ENCODE data around the gene BORCS6. TPM values are rescaled to one million over a fixed set of nuclear protein-coding genes. Genes with fewer than 3 reads are reported as not detected.

Gene BORCS6
- total and polyA plus RNA-seq, 2 of the 13 experiments (the other 11 are each of a cell fraction or from before 2014, with no cell fraction given): 2.0 to 5.1 TPM

GRCh38 chr17:8173056-8173870, 16.7 kb downstream of the BORCS6 start (continued):
- TF ChIP-seq ZNF513 (CRISPR knock-in tag; conservative IDR thresholded peaks at IDR 0.05): peak; percentile 100
- TF ChIP-seq NAIF1 (CRISPR knock-in tag; IDR thresholded peaks at IDR 0.05; ENCODE audit: borderline replicate concordance): peak; percentile 60; the same call in 1 of the 2 replicates
- no peak for TF ChIP-seq IKZF1 (IDR thresholded peaks at IDR 0.05)
- peak; percentile 85; the same call in 1 of the 2 replicates for TF ChIP-seq TERF1 (CRISPR knock-in tag; IDR thresholded peaks at IDR 0.05)
- TF ChIP-seq HMGA1 (CRISPR knock-in tag; conservative IDR thresholded peaks at IDR 0.05): no peak
- peak; percentile 95 for TF ChIP-seq NFKBIZ (CRISPR knock-in tag; IDR thresholded peaks at IDR 0.05)
- peak; percentile 93 for TF ChIP-seq ELF3 (CRISPR knock-in tag; IDR thresholded peaks at IDR 0.05)
- peak; percentile 98 for TF ChIP-seq DR1 (CRISPR knock-in tag; IDR thresholded peaks at IDR 0.05)
- peak; percentile 76 for TF ChIP-seq ZMYM4 (CRISPR knock-in tag; IDR thresholded peaks at IDR 0.05)
- no peak for TF ChIP-seq ZNF24 (IDR thresholded peaks at IDR 0.05)
- TF ChIP-seq SP4 (CRISPR knock-in tag; IDR thresholded peaks at IDR 0.05): peak; percentile 83
- TF ChIP-seq FOXK2 (IDR thresholded peaks at IDR 0.05): 0 out of 2 replicates have a peak, but pooled peaks have one; percentile 21
- peak; percentile 83; the same call in 1 of the 2 replicates for TF ChIP-seq ZNF780A (CRISPR knock-in tag; IDR thresholded peaks at IDR 0.05)
- TF ChIP-seq ZNF205 (CRISPR knock-in tag; IDR thresholded peaks at IDR 0.05): peak; percentile 98
- peak; percentile 78 for TF ChIP-seq E2F5 (CRISPR knock-in tag; conservative IDR thresholded peaks at IDR 0.05)
- TF ChIP-seq FOXO1 (CRISPR knock-in tag; IDR thresholded peaks at IDR 0.05): peak; percentile 66
- peak; percentile 99 for TF ChIP-seq MIXL1 (CRISPR knock-in tag; IDR thresholded peaks at IDR 0.05)
- TF ChIP-seq ZNF547 (CRISPR knock-in tag; IDR thresholded peaks at IDR 0.05): peak; percentile 94
- TF ChIP-seq ZFP36L1 (CRISPR knock-in tag; IDR thresholded peaks at IDR 0.05): peak; percentile 96
- no peak for TF ChIP-seq CCAR2 (optimal IDR thresholded peaks at IDR 0.05; ENCODE audit: low read depth, low read length)
- no peak for TF ChIP-seq THAP8 (CRISPR knock-in tag; IDR thresholded peaks at IDR 0.05; ENCODE audit: borderline replicate concordance)
- TF ChIP-seq ARNTL (CRISPR knock-in tag; IDR thresholded peaks at IDR 0.05): peak; percentile 55; the same call in 1 of the 2 replicates
- no peak for TF ChIP-seq MTA1 (CRISPR knock-in tag; IDR thresholded peaks at IDR 0.05; ENCODE audit: borderline replicate concordance)
- TF ChIP-seq ZNF749 (CRISPR knock-in tag; IDR thresholded peaks at IDR 0.05; ENCODE audit: borderline replicate concordance): peak; percentile 97
- peak; percentile 98 for TF ChIP-seq ZBTB25 (CRISPR knock-in tag; IDR thresholded peaks at IDR 0.05)
- peak; percentile 65 for TF ChIP-seq NFYC (CRISPR knock-in tag; IDR thresholded peaks at IDR 0.05)
- TF ChIP-seq SPEN (CRISPR knock-in tag; IDR thresholded peaks at IDR 0.05; ENCODE audit: low read depth): peak; percentile 50; the same call in 1 of the 2 replicates

Data from HepG2 (cell line).